ENCODE measurements around the gene PICK1. TPM values are rescaled to one million over a fixed set of nuclear protein-coding genes. Genes with fewer than 3 reads are reported as not detected.

The PICK1 gene
- total and polyA plus RNA-seq, 2 of the 4 experiments (the other 2 are of a cell fraction), result 16.5 to 21.0 TPM

DNA sequence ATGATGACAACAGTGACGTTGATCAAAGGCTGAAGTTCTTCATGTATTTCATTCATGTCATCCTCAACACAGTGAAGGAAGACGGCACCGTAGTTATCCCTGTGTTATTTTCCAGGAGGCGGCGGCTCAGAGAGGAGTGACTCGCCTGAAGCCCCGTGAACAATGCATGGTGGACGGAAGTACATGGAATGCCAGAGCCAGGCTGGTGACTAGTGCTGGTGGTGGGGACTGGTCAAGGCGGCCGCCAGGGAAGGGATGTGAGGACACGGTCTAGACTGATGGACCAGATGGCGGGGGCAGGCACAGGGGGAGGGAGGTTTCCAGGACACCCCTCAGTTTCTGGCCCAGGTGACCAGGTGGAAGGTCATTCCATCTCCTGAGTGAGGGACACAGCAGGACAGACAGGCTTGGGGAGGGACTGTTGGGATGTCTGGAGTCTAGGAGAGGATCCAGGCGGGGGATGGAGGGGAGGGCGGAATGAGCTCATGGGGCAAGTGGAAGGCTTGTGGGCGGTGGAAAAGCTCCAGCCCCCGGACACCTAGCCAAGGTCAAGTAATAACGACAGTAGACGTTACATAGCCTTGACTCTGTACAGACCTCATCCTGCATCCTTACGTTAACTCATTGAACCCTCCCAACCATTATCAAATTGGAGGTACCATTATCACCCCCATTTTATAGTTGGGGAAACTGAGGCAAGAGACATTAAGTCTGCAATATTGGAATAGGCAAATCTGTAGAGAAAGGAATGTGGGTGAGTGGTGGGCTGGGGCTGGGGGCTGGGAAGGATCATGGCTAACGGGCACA lies 16.0 kb upstream of the PICK1 start (continued):
- TF ChIP-seq, protein P1, sequence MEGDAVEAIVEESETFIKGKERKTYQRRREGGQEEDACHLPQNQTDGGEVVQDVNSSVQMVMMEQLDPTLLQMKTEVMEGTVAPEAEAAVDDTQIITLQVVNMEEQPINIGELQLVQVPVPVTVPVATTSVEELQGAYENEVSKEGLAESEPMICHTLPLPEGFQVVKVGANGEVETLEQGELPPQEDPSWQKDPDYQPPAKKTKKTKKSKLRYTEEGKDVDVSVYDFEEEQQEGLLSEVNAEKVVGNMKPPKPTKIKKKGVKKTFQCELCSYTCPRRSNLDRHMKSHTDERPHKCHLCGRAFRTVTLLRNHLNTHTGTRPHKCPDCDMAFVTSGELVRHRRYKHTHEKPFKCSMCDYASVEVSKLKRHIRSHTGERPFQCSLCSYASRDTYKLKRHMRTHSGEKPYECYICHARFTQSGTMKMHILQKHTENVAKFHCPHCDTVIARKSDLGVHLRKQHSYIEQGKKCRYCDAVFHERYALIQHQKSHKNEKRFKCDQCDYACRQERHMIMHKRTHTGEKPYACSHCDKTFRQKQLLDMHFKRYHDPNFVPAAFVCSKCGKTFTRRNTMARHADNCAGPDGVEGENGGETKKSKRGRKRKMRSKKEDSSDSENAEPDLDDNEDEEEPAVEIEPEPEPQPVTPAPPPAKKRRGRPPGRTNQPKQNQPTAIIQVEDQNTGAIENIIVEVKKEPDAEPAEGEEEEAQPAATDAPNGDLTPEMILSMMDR (conservative IDR thresholded peaks at IDR 0.05; ENCODE audit: low read depth, low read length), result no peak
- TF ChIP-seq RCOR1 (IDR thresholded peaks at IDR 0.05; ENCODE audit: insufficient replicate concordance, low read length) (no peak), RFX5 (IDR thresholded peaks at IDR 0.05; ENCODE audit: low read depth, low read length) (no peak), BHLHE40 (IDR thresholded peaks at IDR 0.05; ENCODE audit: low read depth, low read length) (no peak), NFE2L2 (IDR thresholded peaks at IDR 0.05; ENCODE audit: low read depth, low read length) (no peak), MAZ (IDR thresholded peaks at IDR 0.05; ENCODE audit: borderline replicate concordance, low read depth, low read length) (no peak)

All from IMR-90 (cell line).